ENCODE data around the gene LANCL2. TPM values are rescaled to one million over a fixed set of nuclear protein-coding genes. Genes with fewer than 3 reads are reported as not detected.

The LANCL2 gene
- total and polyA plus RNA-seq, 2 of the 4 experiments (the other 2 are of a cell fraction) = 11.7 to 17.9 TPM

GRCh38 chr7:55379285-55379684 is 14.1 kb downstream of the LANCL2 start:
- no peak overlapping the region for H2BK20ac ChIP-seq (ENCODE audit: low read depth, low read length)
- H4K20me1 ChIP-seq (ENCODE audit: insufficient read depth, low read length) = no peaks in the 10 kb centered on the region
- BruUV-seq (replicated peaks) = no TSS peak
- no peak overlapping the region for H3K27ac ChIP-seq (ENCODE audit: insufficient read depth, low read length)
- DNase-seq (no peak), ATAC-seq (ENCODE audit: low read depth) (no peak)
- H3K9ac ChIP-seq (ENCODE audit: low read depth, low read length) = no peak overlapping the region
- in situ Hi-C loops (cut with MboI; ENCODE audit: low sequenced_read_pairs) (no loop called here), dilution Hi-C loops (cut with HindIII; ENCODE audit: low sequenced_read_pairs, unreplicated experiment) (no loop called here), intact Hi-C loops (cut with micrococcal nuclease) (no loop called here)
- H4K5ac ChIP-seq (ENCODE audit: low read depth, low read length) = no peak overlapping the region
- no peak overlapping the region for H2BK5ac ChIP-seq (ENCODE audit: low read depth, low read length, poor library complexity, severe bottlenecking)
- no peak overlapping the region for H4K91ac ChIP-seq (ENCODE audit: insufficient read depth, low read depth, low read length)
- H3K9me1 ChIP-seq (ENCODE audit: insufficient read depth, low read length) = no peaks in the 10 kb centered on the region
- H2AFZ ChIP-seq (replicated peaks; ENCODE audit: low read length, poor library complexity) = no peak overlapping the region
- no peaks in the 10 kb centered on the region for H3K27me3 ChIP-seq (ENCODE audit: control insufficient read depth, insufficient read depth, low read length)
- peaks cover 9 to 14% of the 10 kb centered on the region in 2 experiments; a peak in 2 of 4 replicates for H3K79me1 ChIP-seq (ENCODE audit: low read depth in 1 of 2, low read length in 2 of 2)
- no peak overlapping the region for H2AK9ac ChIP-seq (replicated peaks; ENCODE audit: low read depth, low read length, poor library complexity)
- H3K36me3 ChIP-seq (ENCODE audit: control insufficient read depth, insufficient read depth, low read length) = no peaks in the 10 kb centered on the region
- no peak overlapping the region for H3K23ac ChIP-seq (ENCODE audit: low read depth, low read length)
- WGBS, 2 experiments (ENCODE audit: extremely low coverage in 2 of 2, insufficient read length in 1 of 2) = no CpG with 5 or more reads among the region's 3 CpGs
- H2BK120ac ChIP-seq (ENCODE audit: low read depth, low read length) = no peak overlapping the region
- no peak overlapping the region for H3K56ac ChIP-seq (ENCODE audit: extremely low read depth, insufficient read depth, low read length)
- no peak overlapping the region for H3K4me3 ChIP-seq (ENCODE audit: insufficient read depth, low read depth, low read length)
- no peak overlapping the region for H3K4me2 ChIP-seq (ENCODE audit: low read depth, low read length)
- ChIA-PET POLR2A (ENCODE audit: unreplicated experiment) (no interaction called here), CTCF (interaction anchor here (0.6 kb wide), 1 partner anchor 248 kb away, joined by 4 read pairs; no protein-coding TSS in a partner anchor)
- H3K18ac ChIP-seq (ENCODE audit: low read depth, low read length) = no peak overlapping the region
- H3K4me1 ChIP-seq (ENCODE audit: control insufficient read depth, insufficient read depth, low read length) = no peaks in the 10 kb centered on the region
- TF ChIP-seq NFE2L2 (IDR thresholded peaks at IDR 0.05; ENCODE audit: low read depth, low read length) = no peak
- no peak for TF ChIP-seq MAFK (IDR thresholded peaks at IDR 0.05; ENCODE audit: low read depth, low read length)
- no peak for TF ChIP-seq FOS (IDR thresholded peaks at IDR 0.05; ENCODE audit: low read depth, low read length)
- TF ChIP-seq CEBPB (IDR thresholded peaks at IDR 0.05; ENCODE audit: low read depth, low read length) = no peak
- TF ChIP-seq CTCF (conservative IDR thresholded peaks at IDR 0.05; ENCODE audit: low read depth, low read length) = no peak
- no peak for TF ChIP-seq ELK1 (IDR thresholded peaks at IDR 0.05; ENCODE audit: borderline replicate concordance, low read depth, low read length)
- TF ChIP-seq CHD1 (IDR thresholded peaks at IDR 0.05; ENCODE audit: low read depth, low read length) = no peak
- TF ChIP-seq MAZ (IDR thresholded peaks at IDR 0.05; ENCODE audit: borderline replicate concordance, low read depth, low read length) = no peak
- no peak for TF ChIP-seq SMC3 (IDR thresholded peaks at IDR 0.05; ENCODE audit: low read depth, low read length)
- TF ChIP-seq RFX5 (IDR thresholded peaks at IDR 0.05; ENCODE audit: low read depth, low read length) = no peak
- no peak for TF ChIP-seq RAD21 (IDR thresholded peaks at IDR 0.05; ENCODE audit: low read length)
- no peak for TF ChIP-seq BHLHE40 (IDR thresholded peaks at IDR 0.05; ENCODE audit: low read depth, low read length)
- TF ChIP-seq USF2 (IDR thresholded peaks at IDR 0.05; ENCODE audit: low read depth, low read length) = no peak
- TF ChIP-seq RCOR1 (IDR thresholded peaks at IDR 0.05; ENCODE audit: insufficient replicate concordance, low read length) = no peak
- TF ChIP-seq POLR2A (IDR thresholded peaks at IDR 0.05; ENCODE audit: low read depth, low read length) = no peak
- TF ChIP-seq MXI1 (IDR thresholded peaks at IDR 0.05; ENCODE audit: borderline replicate concordance, low read depth, low read length) = no peak
- H2BK15ac ChIP-seq (ENCODE audit: low read depth, low read length) = no peak overlapping the region
- no peak overlapping the region for H3K14ac ChIP-seq (replicated peaks; ENCODE audit: low read depth, low read length)
- no peak overlapping the region for H2AK5ac ChIP-seq (ENCODE audit: low read depth, low read length)
- H3K4ac ChIP-seq (ENCODE audit: low read depth, low read length) = no peak overlapping the region
- 0 out of 2 replicates have a peak, but pooled peaks cover 2% of the 10 kb centered on the region for H3K9me3 ChIP-seq (ENCODE audit: control insufficient read depth, insufficient read depth, low read length)
- H4K8ac ChIP-seq (ENCODE audit: low read depth in 2 of 2, low read length in 2 of 2) = no peak overlapping the region

All from IMR-90 (cell line).